HG03139 (cell line): ENCODE measurements around the gene GLIS2.

Experiments
- ATAC-seq: cut with Tn5 transposase; IDR thresholded peaks from one replicate; pipeline ENCODE4 v1.9.1; 2021; ENCODE audit not compliant: unreplicated experiment

GLIS2 gene

DNA sequence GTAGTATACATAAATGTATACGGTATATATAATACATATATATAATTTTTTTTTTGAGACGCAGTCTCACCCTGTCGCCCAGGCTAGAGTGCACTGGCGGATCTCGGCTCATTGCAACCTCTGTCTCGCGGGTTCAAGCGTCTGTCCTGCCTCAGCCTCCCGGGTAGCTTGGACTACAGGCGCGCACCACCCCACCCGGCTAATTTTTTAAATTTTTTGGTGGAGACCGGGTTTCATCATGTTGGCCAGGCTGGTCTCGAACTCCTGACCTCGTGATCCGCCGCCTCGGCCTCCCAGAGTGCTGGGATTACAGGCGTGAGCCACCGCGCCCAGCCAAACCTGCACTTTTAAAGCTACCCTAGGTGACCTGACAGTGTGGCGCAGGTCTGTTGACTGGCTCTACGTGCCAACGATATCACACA is 34.5 kb downstream of the GLIS2 start:
- no peak for ATAC-seq

DNA sequence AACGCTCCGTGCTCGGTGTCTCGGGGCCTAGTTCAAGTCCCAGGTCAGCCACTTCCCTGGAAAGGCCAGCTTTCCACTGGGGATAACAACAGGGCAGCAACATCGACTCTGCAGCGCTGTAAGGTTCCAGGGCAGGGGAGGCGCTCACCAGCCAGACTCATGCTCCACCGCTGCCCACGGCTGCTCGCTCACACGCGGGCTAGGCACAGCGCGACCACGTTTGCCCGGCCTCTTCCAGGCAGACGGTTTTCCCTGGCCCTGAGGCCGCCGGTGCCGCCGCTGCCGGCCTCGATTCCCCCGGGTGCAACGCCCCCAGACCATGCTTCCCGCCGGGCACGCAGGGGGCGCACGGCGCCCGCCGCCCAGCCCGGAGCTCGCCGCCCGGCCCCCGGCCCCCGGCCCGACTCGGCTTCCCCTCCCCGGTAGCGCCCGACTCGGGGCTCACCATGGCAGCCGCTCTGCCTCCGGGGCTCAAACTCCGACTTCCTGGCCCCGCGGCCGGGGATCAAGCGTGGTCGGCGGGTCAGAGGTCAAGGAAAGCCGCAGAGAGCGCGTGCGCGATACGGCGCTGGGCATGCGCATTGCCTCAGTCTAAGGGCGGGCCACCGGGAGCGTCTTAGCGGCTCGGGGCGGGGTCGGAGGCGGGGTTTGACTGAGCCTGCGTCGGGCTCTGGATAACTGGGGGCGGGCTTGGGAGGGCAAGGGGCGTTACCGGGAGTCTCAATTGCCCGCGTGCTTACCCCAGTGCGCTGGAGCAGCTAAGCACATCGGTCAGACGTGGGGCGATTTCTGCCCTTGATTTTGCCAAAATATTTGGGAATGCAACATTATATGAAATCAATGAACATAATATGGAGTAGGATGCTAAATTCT is 35.2 kb downstream of the GLIS2 start, which contains the start of gene PAM16:
PAM16 (minus strand) TSS at position 535 of the 873 bp plus-strand sequence; CDS start at position 448, 87 bp downstream.
- peak; percentile 89 for ATAC-seq

DNA sequence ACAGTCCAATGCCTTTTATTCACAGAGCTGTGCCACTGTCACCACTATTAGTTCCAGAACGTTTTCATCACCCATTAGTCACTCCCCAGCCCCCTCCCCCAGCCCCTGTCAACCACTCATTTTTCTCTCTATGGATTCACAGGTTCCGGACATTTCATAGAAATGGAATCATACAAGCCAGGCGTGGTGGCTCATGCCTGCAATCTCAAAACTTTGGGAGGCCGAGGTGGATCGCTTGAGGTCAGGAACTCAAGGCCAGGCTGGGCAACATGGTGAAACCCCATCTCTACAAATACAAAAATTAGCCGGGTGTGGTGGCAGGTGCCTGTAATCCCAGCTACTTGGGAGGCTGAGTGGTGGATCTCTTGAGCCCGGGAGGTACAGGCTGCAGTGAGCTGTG is 36.0 kb downstream of the GLIS2 start:
- ATAC-seq: no peak

DNA sequence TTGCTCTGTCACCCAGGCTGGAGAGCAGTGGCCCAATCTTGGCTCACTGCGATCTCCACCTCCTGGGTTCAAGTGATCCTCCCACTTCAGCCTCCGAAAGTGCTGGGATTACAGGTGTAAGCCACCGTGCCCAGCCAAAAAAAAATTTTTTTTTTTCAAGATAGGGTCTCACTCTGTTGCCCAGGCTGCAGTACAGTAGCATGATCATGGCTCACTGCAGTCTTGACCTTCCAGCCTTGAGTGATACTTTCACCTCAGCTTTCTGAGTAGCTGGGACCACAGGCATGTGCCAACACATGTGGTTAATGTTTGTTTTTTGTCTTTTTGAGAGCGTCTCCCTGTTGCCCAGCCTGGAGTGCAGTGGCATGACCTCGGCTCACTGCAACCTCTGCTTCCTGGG is 37.0 kb downstream of the GLIS2 start:
- no peak for ATAC-seq

DNA sequence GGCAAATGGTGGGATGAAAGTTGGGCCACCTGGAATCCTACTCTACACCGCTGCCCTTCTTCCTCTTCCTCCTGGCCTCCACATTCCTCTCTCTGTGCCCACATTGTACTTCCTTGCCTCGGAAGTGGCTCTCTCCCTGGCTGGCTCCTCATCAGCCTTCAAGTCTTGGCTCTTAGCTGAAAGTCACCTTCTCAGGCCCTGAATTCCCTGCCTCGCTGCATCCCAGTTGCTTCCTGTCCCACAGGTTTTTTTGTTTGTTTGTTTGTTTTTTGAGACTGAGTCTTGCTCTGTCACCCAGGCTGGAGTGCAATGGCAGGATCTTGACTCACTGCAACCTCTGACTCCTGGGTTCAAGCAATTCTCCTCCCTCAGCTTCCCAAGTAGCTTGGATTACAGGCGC is 37.8 kb downstream of the GLIS2 start:
- ATAC-seq: no peak

DNA sequence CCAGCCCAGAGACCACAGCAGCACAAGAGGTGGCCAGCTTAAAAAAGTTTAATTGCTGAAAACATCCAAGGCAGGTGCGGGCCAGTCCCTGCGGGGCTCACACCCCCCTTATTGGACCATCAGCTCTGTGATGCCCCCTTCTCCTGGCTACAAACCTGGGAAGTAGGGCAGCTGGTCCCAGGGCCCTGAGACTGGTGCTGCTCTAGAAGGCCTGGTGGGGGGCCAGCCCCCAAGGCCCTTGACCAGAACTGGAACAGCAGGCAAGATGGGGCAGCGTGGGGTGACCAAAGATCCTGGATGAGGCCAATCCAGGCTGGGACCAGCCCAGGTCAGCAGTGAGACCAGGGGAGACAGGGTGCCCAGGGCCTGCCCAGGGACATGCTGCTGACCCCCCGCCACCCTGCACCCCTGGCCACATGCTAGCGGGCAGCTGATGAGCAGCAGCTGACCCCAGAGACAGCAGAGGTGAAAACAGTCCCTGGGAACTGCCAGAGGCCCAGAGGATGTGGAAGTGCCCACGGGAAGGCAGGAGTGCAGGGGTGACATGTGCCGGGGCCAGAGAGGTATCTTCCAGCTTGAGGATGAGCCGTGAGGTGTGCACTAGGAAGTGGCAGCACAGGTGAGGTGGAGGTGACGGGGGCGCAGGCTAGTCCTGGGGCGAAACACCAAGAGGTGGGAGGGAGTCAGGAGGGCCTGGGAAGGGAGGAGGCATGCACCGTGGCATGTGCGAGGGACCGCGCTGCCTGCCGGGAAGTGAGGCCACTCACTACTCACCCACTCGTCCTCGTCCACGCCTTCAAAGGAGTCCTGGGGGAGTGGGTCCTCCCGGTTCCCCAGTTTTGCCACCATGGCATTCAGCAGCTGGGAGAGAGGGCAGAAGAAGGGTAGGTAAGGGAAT is 38.9 kb downstream of the GLIS2 start:
- no peak for ATAC-seq

DNA sequence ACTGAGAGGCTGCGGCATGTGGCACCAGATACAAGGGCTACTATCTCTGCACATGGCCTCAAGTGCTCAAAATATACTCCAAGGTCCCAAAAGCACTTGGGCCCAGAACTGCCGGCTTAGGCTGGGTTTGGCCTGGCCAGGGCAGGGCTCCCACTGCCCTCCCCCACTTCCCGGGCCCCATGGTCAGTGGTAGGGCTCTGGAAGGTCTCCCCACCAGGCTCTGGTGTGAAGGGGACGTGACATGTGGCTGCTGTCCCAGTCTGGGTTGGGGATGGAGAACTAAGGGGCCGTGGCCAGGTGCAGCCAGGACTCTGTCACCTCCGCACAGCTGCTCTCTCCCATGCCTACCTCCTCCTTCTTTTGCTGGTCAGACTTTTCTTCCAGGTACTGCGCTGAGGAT is 41.0 kb downstream of the GLIS2 start:
- ATAC-seq: no peak

DNA sequence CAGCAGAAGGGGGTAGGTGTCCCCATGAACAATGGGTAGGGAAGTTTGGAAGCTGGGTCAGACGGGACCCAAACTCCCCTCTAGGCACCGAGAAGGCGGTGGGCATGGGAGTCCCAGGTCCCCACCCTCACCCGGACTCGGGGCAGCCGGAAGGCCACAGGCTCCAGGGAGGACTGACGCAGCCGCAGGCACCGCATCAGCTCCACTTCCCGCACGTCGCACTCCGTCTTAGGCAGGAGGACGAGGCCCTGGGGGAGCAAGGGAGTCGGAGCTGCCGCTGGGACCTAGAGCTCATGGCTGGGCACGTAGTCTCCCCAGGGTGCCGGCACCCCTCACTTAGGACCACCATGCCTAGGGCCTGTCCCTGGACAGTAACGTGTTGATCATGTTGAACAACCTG is 42.4 kb downstream of the GLIS2 start:
- no peak for ATAC-seq

DNA sequence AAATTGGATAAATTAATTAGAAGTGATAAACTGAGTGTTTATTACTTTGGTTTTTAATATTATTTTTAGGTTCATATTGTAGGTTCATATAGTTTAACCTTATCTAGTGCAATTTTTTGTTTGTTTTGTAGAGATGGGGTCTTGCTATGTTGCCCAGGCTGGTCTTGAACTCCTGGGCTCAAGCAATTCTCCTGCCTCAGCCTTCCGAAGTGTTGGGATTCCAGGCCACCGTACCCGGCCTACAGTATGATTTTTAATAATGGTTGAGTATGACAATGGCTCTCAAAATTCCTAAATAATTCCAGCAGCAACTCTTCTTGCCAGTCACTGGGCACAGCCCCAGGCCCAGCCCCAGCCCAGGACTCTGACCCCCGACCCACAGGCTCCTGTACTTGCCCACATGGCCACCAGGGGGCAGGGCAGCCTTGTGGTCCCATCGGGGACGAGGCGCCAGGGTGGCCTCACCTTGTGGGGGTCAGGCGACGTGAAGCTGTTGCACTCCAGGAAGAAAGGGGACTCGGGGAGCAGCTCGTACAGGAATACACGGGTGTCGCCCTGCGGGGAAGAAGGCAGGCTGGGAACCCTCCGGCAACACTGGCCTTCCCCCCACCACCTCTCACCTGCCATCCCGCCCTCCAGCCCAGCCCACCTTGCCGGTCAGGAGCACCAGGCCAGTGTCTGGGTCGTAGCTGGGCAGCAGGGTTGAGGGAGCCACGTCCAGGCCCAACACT is 43.1 kb downstream of the GLIS2 start:
- ATAC-seq: no peak

DNA sequence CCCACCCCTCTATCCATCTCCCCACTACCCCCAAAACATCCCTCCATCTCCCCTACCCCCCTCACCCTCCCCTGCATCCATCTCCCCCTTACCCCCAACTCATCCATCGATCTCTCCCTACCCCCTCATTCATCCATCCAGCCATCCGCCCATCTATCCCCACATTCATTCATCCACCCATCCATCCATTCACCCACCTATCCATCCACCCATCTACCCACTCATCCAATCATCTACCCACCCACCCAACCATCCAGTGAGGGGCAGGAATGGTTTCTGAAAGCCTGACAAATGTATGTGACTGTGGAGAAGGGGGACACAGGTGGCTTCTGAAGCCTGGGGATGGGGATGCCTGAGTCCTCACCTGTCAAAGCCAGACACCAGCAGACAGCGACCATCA is 44.0 kb downstream of the GLIS2 start:
- no peak for ATAC-seq

DNA sequence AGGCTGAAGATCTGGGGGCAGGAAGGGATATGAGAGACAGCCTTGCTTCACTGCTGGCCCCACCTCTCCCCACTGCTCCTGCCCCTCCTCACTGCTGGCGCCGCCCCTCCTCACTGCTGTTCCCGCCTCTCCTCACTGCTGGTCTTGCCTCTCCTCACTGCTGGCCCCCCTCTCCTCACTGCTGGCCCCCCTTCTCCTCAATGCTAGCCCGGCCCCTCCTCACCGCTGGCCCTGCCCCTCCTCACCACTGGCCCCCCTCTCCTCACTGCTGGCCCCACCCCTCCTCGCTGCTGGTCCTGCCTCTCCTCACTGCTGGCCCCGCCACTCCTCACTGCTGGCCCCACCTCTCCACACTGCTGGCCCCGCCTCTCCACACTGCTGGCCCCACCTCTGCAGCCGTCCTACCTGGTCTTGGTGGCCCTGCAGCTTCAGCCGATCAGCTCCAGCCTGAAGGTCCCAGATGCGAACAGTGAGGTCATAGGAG is 44.7 kb downstream of the GLIS2 start:
- ATAC-seq: no peak

DNA sequence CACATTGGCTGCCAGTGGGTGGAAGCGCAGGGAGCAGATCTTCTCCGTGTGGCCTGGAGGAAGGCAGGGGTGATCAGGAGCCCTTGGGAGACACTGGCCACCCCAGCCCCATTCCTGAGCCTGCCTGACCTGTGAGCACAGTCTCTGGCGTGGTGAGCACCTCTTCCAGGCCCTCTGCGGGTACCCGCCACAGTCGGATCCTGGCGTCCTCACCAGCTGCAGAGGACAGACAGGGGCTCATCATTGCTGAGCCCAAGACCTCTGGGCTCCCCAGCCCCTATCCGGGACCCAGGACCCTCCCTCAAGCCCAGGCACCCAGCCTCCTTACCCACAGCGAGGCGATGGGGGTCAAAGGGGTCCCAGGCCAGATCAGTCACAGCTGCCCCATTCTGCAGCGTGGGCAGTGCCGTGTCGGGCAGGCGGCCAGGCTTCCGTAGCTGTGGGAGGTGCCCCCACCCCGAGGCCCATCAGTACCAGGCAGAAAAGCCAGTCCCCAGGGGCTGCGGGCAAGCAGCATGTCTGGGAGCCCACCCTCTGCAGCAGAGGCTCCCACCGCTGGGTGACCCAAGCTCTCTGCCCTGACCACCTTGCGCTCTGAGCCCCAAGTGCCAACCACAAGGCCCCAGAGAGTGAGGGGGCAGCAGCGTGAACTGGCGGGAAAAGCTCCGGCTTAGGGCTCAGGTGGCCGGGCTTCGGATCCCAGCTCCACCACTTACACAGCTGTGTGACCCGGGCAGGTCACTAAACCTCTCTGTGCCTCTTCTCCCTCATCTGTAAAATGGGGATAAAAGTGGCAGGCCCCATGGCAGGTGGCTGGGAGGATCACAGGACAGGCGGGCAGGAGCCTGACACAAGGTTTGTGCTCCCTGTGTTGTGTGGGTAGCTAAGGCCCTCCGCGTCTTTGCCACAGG is 45.4 kb downstream of the GLIS2 start:
- ATAC-seq: no peak

DNA sequence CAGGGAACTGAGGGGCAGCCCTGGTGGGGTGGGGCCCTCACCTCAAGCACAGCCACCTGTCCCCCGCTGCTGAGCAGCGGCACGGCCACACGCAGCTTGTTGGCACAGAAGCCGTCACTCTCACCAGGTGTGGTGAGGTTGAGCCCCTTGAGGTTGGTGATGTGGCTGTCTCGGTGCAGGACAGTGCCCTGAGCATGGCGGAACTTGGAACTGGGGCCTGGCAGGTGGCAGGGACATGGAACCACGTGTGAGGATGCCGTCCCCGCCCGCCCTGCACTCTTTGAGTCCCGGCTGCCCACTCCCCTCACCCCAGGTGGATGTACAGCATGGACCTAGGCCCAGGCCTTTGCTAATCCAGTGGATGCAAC is 46.1 kb downstream of the GLIS2 start:
- no peak for ATAC-seq

DNA sequence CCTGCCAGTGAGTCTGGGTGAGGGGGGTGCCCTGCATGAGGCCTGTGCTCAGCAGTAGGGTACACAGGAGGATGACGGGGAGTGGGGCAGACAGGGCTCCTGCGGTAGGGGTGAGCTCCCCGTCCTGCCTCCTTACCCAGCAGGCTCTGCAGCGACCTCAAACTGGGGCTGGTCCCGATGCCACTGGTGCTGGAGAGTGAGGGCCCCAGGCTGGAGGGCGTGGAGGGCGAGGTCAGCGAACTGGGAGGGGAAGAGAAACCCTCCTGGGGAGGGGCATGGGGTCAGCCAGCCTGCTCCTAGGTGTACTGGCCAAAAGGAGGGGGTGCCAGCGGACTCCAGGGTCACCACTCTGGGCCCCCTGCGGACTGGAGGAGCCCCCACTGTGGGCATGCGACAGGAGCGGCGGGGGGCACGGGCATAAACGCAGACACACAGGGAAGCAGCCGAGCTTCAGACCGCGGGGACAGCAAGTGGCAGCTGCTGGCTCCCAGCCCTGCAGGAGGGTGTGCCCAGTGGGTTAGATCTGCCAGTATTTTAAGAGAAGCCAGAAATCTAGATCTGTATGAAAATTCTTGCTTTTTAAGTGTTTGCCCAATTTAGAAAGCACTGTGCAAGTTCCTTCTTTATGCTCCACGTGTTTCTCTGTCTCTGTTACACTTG is 46.7 kb downstream of the GLIS2 start:
- ATAC-seq: no peak

DNA sequence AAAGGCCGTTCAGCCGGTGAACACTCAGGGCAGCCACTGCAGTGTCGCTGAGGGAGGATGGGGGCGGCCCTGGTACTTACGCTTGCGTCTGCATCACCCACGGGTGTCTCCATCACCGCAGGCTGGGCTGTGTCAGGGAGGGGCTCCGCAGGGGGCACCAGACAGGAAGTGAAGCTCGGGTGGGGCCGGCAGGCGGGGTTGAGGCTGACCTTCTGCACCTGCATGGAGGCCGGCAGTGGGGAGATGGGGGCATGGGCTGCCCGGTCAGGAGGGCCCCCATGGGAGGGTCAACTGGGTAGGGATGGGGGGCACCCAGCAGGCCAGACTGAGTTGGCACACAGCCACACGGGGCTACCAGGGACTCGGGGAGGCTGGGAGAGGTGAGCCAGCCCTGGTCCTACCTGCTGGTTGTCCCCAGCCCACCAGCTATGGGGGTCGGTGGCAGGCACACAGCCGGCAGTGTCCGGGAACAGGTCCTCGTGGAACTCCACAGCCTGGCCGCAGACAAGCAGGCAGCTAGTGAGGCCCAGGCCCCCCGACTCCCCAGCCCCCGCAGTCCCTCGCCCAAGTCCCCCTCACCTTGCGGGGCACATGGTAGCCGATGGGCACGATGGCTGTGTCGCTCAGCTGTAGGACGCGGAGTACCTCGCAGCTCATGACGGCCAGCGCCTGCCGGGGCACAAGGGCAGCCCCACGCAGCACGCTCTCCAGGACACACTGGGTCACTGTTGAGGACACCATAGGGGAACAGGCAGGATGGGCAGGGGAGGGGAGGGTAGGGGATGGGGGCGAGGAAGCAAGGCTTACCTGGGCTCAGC is 48.5 kb downstream of the GLIS2 start:
- no peak for ATAC-seq

DNA sequence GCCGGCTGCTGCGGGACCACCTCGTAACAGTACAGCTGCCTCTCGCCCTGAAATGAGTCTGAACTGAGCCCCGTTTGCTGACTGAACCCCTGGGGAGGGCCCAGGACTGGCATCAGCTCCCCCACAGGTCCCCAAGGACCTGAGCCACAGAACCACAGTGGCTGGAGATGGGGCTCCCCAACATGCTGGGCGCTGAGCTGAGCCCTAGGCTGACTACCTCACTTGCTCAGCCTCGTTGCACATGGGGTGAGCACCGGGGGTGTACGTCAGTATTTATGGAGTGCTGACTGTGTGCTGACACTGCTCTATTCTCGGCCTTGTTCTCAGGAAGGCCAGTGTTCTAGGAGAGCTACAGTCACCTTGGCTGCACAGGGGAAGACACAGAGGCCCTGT is 49.1 kb downstream of the GLIS2 start:
- ATAC-seq: no peak

DNA sequence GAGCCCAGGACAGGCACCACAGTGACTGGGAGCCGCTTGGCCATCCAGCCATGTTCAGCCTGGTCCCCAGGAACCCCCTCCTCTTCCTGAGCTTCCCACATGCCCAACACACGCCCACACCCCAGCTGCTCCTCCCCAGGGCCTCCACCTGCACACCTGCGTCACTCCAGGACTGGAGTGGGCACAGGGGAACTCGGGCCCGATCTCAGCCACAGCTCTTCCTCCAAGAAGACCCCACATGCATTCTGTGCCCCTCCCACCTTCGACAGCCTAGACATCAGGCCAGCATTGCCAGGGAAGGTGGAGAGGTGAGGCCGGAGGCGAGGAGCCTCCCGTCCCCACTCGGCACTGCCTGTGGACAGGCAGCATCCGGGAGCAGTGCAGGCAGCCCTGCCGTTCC is 49.7 kb downstream of the GLIS2 start:
- ATAC-seq: no peak

DNA sequence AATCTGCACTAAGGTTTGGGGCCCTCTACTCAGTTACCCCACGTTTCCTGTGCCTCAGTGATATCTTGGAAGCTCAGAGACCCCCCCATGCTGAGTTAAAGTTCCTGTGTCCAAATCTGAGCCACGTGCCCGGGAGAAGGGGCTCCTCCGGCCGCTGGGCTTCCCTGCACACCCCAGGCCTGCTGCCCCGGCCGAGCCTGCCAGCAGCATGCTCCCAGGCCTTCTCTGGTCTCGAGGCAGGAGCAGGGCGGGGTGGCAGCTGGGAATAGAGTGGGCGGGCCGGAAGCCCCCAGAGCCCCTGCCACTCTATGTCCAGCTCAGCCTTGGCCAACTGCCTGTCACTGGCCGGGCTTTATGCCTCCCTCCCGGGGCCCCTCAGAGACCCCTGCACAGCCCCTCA is 50.1 kb downstream of the GLIS2 start:
- ATAC-seq: no peak

DNA sequence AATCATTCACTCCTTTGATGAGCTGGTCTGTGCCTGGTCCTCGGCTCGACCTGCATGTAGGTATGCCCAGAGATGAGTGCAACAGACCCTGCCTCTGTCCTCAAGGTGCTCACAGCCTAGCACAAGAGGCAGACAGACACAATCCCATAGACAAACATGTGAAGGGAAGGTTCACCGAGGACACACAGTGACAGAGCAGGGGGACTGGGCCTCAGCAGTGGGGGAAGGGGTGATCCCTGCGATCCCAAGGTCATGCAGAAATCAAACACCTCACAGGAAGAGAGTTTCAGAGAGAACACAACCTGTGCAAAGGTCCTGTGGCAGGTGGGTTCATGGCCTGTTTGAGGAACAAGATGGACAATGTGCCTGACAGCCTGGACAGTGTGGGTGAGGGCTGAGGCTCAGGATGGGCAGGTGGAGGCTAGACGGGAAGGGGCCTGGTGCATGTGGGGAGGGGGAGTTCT is 51.6 kb downstream of the GLIS2 start:
- ATAC-seq: no peak
